GM12872 (cell line): ENCODE measurements around the gene TRAF3IP1.

ENCODE experiments used
- TF ChIP-seq, protein P1 (sequence below): IDR thresholded peaks from 3 replicates; pipeline ENCODE4 v1.5.1; 2011; ENCODE audit warnings: low read depth, mild to moderate bottlenecking, low read length, moderate library complexity; ENCODE audit not compliant: insufficient read depth

TRAF3IP1 gene

DNA sequence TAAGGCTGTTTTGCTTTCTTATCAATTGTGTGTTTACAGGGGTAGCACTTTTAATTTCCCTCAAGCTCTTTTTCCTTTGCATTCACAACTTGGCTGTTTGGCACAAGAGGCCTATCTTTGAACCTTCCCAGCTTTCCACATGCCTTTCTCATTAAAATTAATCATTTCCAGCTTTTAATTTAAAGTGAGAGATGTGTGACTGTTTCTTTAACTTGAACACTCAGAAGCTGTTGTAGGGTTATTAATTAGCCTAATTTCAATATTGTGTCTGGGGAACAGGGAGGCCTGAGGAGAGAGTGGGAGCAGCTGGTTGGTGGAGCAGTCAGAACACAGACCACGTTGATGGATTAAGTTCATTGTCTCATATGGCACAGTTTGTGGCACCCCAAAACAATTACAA, 111.1 kb downstream of the TRAF3IP1 start:
- TF ChIP-seq, protein P1, sequence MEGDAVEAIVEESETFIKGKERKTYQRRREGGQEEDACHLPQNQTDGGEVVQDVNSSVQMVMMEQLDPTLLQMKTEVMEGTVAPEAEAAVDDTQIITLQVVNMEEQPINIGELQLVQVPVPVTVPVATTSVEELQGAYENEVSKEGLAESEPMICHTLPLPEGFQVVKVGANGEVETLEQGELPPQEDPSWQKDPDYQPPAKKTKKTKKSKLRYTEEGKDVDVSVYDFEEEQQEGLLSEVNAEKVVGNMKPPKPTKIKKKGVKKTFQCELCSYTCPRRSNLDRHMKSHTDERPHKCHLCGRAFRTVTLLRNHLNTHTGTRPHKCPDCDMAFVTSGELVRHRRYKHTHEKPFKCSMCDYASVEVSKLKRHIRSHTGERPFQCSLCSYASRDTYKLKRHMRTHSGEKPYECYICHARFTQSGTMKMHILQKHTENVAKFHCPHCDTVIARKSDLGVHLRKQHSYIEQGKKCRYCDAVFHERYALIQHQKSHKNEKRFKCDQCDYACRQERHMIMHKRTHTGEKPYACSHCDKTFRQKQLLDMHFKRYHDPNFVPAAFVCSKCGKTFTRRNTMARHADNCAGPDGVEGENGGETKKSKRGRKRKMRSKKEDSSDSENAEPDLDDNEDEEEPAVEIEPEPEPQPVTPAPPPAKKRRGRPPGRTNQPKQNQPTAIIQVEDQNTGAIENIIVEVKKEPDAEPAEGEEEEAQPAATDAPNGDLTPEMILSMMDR: no peak

DNA sequence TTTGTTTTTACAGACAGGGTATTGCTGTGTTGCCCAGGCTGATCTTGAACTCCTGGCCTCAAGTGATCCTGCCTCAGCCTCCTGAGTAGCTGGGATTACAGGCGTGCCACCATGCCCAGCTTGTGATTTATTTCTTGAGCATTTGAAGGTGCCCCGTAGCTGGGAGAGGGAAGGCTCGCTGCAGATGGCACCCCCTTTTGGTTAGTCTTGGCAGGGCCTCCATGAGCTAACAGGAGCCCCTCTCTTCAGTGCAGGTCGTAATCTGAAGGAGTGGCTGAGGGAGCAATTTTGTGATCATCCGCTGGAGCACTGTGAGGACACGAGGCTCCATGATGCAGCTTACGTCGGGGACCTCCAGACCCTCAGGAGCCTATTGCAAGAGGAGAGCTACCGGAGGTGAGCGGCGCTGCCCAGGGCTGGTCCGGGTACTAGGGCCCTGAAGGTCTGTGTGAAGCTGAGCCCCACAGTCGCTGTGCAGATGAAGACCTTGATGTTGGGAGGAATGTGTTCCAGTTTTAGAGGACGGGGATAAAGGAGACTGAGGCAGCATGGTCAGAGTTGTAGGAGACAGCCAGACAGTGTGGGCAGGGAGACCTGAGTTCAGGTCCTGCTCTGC, 113.1 kb downstream of the TRAF3IP1 start:
- TF ChIP-seq, protein P1: no peak

DNA sequence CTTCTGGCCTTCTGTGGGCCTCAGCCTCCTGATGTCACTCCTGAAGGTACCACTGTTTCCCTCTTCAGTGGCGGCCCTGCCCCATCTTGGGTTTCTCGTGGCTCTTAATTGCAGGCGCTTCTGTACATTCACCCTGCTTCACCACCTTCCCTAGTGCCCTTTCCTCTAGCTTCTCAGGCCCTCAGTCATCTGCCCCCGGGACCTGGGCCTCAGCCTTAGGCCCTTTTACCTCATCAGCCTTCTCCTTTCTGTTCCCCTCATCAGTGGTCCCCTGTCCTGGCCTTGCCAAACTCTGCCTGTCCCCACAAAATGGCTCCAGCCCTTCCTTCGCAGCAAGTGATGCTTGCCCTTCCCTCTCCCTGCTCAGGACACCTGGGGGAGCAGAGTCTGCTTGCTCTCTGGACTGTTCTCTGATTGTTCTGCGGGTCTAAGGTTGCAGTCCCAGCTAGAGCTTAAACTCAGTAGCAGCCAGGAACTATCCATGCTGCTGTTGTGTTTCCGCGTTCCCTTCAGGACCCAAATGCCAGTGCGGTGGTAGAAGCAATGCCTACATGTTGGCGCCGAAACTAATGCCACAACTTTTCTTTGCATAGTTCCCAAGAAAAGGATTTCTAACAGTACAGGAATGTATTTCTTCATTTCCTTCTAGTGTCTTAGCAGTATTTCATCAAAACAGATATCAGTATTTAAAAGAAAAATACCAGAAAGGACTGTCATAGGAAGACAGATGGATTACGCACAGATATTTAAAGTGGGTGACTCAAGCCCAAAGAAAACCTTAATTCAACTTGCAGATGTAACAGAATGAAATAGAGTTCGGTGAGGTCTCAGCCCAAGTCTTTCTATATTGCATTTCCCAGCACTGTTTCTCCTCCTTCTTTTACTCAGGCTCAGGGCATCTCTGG, 113.9 kb downstream of the TRAF3IP1 start:
- TF ChIP-seq, protein P1: no peak

DNA sequence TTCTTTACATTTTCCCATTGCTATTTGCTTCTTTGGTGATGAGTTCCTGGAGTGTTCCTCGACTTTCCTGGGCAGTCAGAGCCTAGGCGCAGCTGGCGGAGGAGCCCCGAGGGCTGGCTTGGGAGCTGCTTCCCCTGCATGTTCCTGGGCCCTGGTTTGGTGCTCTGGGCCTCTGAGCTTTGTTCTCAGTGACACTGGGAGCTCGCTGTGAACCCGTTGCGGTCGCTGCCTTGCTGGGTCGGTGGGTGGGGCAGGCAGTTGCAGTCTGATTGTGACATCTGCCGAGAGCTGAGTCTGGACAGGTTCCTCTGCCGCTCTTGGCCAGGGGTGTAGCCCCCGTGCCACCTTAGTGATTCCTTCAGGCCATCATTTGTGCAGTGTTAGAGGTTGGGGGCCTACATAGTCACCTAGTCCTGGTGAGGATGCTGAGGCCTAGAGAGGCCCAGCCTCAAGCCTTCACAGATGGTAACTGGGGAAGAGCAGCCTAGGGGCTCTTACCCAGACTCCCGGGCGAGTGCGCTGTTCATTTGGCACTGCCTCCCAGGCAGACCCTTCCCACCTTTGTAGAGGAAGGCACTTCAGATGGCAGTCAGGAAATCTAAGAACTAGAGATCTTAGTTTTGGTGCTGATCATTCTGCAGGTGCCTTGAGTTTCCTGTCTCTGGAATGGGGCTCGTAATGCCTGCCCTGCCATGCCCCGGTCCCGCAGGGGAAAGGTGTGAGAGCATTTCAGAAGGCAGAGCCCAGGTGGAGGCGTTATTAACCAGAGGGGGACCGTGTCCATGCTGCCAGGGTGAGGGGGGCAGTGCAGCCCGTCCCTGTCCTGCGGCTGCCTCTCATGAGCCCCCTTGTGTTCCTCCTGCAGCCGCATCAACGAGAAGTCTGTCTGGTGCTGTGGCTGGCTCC, 114.8 kb downstream of the TRAF3IP1 start:
- TF ChIP-seq, protein P1: no peak

DNA sequence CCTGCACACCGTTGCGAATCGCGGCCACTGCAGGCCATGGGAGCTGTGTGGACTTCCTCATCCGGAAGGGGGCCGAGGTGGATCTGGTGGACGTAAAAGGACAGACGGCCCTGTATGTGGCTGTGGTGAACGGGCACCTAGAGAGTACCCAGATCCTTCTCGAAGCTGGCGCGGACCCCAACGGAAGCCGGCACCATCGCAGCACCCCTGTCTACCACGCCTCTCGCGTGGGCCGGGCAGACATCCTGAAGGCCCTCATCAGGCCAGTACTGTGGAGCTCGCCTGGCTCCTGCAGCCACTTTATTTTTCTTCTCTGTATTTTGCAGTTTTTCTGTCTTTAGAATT, 115.4 kb downstream of the TRAF3IP1 start:
- TF ChIP-seq, protein P1: no peak

DNA sequence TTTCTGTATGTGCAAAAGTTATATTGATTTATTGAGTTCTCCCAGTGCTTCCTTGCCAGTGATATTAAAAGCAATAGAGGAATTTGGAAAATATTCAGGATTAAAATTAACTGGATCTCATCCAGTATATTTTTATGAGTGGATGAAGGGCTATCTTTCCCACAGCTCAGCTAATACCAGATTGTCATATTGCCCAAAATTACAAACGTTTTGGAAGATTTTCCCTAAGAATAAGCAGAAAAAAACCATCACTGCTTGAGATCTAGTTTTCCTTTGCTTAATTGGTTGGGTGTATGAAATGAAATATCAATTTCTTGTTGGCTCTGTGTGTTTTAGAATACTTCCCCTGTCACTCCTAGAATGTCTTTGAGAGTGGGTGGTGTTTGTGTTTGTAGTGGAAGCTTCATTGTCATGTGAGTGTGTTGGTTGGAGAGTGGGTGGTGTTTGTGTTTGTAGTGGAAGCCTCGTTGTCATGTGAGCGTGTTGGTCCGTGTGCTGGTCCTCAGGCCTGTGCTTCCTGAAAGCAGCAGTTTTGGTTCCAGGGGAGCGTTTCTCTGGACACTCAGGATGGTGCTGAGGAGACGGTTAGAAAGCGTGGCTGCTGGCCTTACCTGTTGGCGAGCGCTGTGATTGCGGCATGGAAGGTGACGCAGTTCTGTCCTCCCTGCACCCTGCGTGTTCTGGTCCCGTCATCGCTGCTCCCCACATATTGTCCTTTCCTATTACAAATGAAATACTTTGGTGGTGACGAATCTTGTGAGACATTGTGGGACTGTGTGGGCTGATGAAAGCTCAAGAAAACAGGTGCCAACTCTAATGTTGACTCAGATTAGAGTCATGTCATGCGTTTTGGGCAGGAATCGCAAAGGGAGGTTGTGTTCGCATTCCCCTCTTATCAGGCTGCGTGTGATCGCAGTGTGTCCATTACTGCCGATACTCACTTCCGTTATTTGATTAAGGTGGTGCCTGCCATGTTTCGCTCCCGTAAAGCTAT, 118.8 kb downstream of the TRAF3IP1 start:
- TF ChIP-seq, protein P1: no peak
